DMS53 treated with DMSO at 0.1 percent for 48 hours (cell line): ENCODE data around the gene TMOD3.
"Not testable (repeated sequence)": the region's sequence is repeated elsewhere in the genome, so short reads cannot be mapped to it uniquely, and the experiment has no call there.

Experiments used
- DNase-seq: peaks from one replicate; lab custom pipeline; 2025; ENCODE audit not compliant: unreplicated experiment; lab: John Stamatoyannopoulos, UW

TMOD3 gene

DNA sequence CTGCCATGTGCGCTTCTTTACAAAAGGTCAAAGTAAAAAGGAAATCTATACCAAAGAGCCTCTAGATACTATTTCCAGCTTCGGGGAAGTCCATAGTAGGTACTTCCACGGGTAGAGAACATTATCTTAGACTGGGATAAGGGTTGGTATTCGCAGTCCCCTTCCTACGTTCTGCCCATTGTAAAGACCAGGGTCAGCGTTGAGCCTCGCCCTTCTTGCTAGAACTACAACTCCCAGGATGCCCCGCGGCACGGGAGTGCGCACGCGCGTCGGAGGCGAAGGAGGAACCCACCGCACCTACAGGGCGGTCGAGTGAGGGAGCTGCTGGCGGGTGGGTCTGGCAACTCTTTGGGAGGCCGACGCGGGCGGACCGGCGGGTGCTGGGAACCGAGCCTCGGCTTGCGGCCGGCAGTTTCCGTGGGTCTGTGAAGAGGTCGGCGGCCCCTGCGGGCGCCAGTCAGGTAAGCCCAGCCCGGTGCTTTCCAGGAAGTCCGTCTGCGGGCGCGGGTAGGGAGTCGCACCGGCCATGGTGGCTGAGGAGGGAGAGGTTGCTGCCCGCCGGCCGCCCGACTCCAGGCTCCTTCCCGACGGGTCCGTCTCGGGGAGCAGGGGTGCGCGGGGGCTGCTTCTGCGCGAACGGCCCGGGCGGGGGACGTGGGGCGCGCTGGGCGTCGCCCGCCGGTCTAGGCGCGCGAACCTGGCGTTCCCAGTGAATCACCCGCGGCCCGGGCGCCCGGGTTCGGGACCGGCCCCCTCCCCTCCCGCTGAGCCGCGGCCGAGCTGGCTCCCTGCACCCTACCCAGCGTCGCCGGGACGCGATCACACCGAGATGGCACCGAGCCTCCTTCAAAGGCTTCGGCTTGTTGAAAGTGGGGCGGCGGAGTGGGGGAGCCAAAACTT, at the start of gene TMOD3:
TSS of gene TMOD3 (plus strand) at position 278 of the 900 bp plus-strand sequence. CDS start 33,232 bp downstream, outside the sequence.
- DNase-seq: peak; percentile 41

DNA sequence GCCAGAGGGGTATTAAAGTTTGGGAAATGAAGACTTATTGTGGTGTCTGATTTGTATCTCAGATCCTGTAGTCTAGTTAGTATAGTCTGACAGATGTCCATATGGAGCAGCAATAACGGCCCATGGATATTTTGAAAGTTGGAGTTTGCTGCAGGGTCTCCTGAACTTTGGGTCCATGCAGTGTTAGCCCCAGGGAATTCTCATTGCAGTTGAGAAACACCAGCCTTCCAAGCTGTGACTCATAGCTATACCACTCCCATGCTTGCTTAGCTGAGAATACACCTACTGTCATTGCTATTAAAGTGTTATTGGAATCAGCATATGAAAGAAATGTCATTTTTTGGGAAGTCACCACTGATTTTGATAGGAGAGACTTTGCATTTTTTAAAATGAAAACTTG, 48.8 kb upstream of the TMOD3 start:
- no peak for DNase-seq

DNA sequence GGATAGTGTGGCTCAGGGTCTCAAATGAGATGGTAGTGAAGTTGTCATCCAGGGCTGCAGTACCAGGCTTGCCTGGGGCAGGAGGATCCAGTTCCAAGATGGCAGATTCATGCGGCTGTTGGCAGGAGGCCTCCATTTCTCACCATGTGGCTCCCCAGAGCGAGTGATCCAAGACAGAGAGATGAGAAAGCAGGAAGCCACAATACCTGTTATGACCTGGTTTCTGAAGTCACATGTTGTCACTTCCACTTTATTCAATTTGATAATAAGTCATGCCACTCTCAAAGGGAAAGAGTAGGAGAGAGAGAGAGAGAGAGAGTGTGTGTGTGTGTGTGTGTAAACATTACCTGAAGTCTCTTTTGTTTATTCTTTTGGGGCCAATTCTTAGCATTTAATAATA, 47.9 kb upstream of the TMOD3 start:
- no peak for DNase-seq

DNA sequence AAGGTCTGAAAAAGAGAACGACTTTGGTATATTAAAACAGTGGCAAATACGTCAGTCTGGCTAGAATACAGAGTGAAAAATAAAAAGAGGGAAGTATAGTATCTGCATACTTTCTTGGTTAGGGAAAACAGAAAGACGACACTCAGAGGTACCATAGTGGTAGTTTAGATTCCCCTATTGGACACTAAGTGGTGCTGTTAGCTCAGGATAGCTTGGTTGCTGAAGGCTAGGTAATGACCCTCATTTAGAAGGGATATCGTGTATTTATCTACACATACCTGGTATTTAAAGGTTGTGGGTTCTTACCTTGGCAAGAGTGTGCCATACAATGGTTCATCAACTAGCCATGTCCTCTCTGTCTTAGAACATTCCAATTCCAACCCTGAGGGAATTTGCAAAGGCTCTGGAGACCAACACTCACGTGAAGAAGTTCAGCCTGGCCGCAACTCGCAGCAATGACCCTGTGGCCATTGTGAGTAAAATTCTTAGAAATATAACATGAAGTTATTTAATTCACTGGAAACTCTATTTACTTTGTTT, 47.0 kb upstream of the TMOD3 start:
- no peak for DNase-seq

DNA sequence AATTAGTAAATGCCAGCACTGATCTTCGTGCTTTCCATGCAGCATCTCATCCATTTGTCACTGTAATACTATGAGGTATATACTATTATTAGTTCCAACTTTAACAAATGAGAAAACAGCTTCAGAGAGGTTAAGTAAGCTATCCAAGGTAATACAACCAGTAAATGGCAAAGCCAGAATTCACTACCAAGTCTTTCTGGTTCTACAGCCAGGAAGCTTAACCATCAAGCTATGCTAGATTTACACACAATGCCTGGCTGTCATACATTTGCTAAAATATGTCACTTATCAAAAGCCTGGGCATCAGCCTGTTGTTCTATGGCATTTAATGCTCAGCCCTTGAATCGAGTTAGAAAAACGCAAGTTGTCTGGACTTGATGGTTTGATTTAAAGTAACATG, 45.5 kb upstream of the TMOD3 start:
- DNase-seq: no peak

DNA sequence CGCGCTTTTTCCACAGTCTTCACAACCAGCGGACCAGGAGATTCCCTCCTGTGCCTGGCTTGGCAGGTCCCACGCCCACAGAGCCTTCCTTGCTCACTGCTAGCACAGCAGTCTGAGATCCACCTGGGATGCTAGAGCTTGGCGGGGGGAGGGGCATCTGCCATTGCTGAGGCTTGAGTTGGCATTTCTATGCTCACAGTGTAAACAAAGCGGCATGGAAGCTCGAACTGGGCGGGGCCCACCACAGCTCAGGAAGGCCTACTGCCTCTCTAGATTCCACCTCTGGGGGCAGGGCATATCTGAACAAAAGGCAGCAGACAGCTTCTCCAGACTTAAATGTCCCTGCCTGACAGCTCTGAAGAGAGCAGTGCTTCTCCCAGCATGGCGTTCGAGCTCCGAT, 42.3 kb upstream of the TMOD3 start:
- DNase-seq: not testable (repeated sequence)

DNA sequence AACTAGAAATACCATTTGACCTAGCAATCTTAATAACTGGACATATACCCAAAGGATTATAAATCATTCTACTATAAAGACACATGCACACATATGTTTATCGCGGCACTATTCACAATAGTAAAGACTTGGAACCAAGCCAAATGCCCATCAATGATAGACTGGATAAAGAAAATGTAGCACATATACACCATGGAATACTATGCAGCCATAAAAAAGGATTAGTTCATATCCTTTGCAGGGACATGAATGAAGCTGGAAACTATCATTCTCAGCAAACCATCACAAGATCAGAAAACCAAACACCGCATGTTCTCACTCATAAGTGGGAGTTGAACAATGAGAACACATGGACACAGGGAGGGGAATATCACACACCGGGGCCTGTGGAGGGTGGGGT, 37.0 kb upstream of the TMOD3 start:
- DNase-seq: not testable (repeated sequence)

DNA sequence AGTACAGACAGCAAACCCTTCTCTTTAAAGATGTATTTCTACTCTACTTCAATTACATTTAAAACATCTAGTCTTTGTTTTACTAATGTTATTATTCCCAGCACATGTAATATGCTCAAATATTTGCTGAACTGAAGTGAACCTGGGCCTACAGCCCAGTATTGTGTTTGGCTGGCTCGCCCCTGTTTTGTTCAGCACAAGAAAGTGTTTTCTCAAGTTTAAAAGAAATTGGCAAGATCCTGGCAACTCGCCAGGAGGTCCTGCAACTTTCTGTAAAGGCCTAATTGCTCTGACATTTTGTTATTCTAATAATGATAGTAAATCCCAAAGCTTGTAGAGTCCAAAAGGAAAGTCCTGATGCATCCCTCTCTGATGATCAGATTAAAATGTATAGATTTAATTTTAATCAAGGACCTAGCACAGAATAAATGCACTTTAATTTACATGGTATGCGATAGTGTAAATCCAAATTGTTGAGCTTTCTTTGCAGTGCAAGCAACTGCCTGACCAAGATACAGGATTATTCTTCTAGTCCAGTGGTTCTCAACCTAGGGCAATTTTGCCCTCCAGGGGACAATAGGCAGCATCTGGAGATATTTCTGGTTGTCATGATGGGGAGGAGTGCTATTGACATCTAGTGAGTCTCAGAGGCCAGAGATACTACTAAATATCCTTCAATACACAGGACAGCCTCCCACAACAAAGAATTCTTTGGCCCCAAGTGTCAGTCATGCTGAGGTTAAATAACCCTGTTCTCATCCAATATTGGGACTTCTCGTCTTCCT, 35.7 kb upstream of the TMOD3 start:
- no peak for DNase-seq

DNA sequence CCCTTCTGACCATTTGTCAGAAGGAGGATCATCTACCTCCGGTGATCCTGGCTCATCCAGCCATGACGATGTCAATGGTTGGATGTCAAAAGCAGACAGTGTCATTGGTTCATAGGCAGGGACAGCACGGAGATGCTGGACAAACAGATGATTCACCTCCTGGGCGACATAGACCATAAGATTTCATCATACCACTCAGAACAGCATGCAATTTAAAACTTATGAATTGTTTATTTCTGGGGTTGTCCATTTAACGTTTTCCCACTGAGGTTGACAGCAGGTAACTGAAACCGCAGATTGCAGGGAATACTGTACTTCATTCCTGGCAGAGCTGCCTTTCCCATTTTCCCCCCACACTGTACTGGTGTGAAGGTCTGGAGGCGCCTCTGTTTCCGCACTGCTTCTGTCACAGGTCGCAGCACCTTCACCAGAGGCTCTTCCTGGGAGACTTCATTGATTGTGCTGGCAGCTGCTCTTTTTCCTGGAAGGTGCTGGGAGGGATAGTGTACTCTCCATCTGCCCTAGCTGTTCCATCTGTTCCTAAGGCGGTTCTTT, 32.5 kb upstream of the TMOD3 start:
- DNase-seq: peak; percentile 85

DNA sequence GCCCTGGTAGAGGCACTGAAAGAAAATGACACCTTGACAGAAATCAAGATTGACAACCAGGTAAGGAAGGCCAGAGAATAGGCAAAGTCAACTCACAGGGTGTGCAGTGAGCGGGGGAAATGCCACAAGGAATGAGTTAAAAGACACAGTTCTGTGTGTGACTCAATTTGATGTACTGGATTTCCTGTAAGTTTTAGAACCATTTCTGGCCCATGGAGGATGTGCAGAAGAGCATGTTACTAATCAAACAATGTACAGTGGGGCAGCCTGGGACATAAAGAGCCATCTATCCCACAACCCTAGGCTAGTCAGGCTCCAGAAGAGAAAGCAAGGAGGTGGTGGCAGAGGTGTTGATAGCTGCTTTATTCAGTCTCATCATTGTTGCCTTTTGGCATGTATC, 31.2 kb upstream of the TMOD3 start:
- no peak for DNase-seq

DNA sequence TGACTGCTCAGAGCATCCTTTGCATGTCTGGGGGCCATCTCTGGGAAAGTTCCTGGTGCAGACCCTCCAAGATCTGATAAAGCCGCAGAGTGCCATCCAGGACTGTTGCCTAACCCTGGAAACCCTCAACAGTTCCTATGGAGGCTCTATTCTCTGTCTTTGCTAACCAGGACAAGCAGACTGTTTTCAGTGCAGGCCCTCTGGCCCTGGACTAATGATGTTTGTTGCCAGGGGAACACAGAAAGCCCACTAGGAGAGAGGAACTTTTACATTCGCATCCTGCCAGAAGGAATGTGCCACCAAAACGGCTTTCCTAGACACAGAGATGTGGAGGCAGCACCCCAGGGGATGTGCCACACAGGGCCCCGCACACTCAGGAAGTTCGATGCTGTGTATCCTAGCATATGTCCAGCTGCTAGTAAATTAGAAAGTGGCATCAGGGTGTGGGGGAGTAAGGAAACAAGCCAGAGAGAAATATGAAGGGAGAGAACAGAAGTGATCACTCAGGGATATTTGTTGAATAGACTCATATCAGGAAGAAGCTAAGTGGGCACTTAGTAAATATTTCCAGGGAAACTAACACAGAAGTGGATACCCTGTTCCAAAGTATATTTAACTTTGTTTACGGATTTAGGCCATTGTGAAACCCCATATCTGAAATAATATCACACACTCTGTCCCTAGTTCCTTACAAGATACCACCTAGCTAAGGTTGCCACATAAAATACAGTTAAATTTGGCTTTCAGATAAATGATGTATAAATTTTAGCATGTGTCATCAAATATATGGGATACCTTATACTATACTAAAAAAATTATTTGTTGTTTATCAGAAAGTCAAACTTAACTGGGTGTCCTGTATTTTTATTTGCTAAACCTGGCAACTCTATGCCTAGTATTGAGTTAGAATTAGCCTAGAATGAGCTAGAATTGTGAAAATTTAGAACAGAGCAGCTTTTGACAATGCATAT, 29.9 kb upstream of the TMOD3 start:
- DNase-seq: no peak

DNA sequence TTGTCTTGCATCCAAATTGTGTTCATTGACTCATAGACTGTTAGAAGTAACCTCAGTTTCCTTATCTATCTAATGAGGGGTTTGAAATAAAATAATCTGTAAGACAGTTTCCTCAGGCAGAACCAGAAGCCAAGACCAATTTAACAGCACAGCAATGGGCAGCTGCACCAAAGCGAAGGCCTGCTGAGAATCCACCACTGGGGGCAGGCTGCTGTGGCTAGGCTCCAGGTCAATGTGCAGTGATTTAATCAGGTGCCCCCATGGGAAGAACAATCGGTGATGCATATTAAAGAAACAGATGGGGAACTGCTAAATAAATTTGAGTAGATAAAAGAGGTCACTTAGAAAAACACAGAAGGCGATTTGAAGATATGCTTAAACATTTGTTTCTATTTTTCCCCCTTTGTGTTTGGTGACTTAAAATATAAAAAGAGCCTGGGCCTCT, 28.0 kb upstream of the TMOD3 start:
- DNase-seq: no peak

DNA sequence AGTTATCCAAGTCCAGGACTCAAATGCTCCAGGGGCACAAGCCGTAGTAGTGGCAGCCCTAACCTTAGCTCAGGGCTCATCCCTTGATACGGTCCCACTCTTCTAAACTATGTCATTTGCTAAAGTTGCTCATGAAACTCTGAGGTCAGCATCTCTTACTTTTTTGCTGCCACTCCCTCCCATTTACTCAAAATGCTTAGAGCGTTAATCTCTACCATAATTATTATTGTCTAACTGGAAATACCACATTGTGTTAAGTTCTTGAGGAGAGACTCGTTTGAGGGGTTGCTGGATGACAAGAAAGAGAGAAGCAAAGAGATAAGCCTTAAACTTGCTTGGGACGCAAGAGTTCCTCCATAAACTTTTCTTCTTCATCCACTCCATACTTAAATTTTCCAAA, 26.9 kb upstream of the TMOD3 start:
- no peak for DNase-seq

DNA sequence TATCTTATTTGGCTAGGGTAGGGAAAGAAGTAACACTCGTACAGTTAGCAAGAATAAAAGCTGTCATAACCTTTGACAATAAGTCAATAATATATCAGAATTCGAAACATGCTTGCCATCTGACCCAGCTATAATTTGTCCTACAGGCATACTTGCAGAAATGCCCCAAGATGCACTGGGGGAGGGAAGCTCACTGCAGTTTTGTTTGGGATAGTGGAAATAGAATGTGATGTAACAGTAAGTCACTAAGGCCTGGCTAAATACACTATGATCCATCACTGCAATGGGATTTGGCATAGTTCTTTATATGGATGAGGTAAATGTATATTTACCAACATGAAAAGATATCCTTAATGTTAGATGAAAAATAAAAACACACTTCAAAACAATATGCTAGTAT, 25.5 kb upstream of the TMOD3 start:
- no peak for DNase-seq

DNA sequence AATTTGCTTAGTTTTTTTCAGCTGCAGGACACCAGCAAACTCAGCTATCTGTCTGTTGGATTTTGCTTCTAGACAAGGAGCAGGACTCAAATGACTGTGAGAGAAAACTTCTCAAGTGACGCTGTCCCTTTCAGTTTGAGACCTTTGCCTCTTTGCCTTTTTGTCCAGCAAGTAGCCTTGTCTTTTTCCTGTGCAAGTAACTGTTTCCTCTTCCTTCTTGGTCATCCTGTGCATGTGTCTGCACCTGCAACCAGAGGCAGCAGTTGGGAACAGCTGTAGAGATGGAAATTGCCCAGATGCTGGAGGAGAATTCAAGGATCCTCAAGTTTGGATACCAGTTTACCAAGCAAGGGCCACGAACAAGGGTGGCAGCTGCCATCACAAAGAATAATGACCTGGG, 23.3 kb upstream of the TMOD3 start:
- no peak for DNase-seq

DNA sequence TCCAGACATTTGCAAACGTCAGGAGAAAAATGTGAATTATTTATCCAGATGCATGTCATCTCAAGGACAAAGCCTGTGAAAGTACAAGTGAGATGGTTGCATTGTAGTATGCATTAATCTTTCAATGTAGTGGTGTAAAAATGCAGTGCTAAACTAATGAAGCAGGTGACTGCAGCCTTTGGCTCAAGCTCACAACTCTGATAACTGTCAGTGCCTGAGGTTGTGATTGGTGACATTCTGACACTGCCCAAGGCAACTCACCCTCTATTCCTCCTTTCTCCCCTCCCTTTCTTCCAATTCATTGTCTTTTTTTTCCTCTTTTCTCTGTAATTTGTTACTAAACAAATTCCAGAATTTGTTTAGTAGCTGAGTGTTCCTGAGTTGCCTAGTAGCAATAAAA, 20.0 kb upstream of the TMOD3 start:
- no peak for DNase-seq

DNA sequence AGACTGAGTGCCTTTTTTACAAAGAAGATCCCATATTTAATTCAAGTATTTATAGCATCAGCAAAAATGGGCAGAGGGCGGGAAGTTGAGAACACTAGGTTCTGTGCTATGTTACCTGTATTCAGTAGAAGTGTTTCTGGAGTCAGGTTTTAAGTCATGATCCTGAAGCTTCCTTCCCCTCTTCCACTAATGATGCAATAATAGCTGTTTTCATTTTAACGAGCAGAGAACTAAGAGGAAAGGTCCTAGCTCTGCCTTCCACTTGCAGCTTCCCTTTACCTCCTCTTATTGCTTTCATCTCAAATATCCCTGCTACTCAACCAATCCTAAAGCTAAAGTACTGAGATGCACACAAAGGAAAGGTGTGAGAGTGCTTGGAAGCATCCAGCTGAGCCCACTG, 16.9 kb upstream of the TMOD3 start:
- no peak for DNase-seq

DNA sequence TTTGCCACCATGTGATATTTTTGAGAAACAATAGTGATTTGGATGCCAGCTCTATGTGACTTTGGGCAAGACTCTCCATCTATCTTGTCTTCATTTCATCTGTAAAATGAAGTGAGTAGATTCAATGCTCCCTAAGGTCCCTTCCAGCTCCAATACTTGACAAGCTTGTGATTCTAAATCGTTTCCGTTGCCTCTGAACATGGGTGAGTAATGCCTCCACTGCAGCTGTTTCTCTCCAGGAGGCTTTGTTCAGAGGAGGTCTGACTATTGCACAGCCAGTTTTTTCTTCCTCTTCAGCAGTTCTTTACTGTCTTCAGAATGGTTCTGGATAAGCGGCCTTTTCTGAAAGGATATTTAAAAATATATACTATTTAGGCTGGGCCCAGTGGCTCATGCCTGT, 14.8 kb upstream of the TMOD3 start:
- DNase-seq: no peak

DNA sequence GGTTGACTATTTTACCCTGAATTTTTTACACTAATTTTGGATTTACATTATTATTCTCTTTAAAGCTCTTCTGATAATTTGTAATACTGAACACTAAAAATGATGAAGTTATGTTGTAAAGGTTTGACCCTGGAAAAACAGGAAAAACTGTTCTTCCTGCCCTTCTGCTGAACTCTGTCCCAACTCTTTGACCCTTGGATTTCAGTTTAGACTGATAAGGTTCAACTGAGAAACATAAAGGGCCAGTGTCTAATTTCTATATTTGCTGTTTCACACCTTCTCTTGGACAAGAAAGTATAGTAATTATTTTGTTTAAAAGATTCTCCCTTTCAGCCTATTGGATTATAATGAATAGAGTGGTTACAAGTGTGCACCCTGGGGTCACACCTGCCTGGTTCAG, 12.8 kb upstream of the TMOD3 start:
- DNase-seq: no peak

DNA sequence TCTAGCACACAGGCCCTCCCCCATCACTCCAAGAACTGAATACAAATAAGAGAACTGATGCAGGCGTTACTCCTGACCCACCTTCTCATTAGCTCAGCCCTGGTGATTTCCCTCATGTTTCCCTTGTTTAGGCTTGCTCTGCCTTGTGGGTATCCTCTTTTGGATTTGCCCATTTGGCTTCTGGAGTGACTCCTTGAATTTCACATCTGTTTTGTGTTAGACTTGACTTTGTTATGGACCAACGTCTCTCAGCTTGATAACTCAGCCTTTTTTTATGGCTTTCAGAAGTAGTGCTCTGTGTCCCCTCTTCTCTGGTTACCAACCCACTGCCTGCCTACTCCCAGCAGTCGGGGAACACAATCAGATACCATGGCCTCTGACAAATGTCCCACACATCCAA, 11.3 kb upstream of the TMOD3 start:
- DNase-seq: no peak
